NCI-H524 (cell line): ENCODE data around the gene OCA2.
A peak's percentile ranks its signal among the peaks of the same experiment; 100 is the strongest.

Experiments
- DNase-seq, 2 experiments: peaks; one replicate each; lab custom pipeline; 2025; lab: John Stamatoyannopoulos, UW

Gene OCA2

GRCh38 chr15:28079313-28079969, 19.7 kb downstream of the OCA2 start:
- no peak for DNase-seq

GRCh38 chr15:28078191-28078719, 20.9 kb downstream of the OCA2 start:
- DNase-seq, result no peak

GRCh38 chr15:28075573-28075972, 23.5 kb downstream of the OCA2 start:
- DNase-seq, result no peak

- DNase-seq, result no peak
These were observed 30.2 kb downstream of the OCA2 start for GRCh38 chr15:28068930-28069329.

GRCh38 chr15:28066231-28066630, 32.9 kb downstream of the OCA2 start:
- DNase-seq, result no peak

- DNase-seq, result no peak
These were observed 39.1 kb downstream of the OCA2 start for GRCh38 chr15:28060005-28060404.

- no peak for DNase-seq
These were observed 41.0 kb downstream of the OCA2 start for GRCh38 chr15:28058082-28058481.

GRCh38 chr15:28051955-28052633, 47.0 kb downstream of the OCA2 start:
- peak; percentile 85 to 94 for DNase-seq

GRCh38 chr15:28049581-28049980, 49.5 kb downstream of the OCA2 start:
- no peak for DNase-seq

- DNase-seq, result no peak
These were observed 51.8 kb downstream of the OCA2 start for GRCh38 chr15:28047277-28047676.

GRCh38 chr15:28044121-28044672, 54.9 kb downstream of the OCA2 start:
- DNase-seq, result peak; percentile 63 to 74

- peak; percentile 65 to 82 for DNase-seq
These were observed 55.4 kb downstream of the OCA2 start for GRCh38 chr15:28043691-28044091.

- no peak for DNase-seq
These were observed 61.0 kb downstream of the OCA2 start for GRCh38 chr15:28037969-28038590.

- no peak for DNase-seq
These were observed 65.7 kb downstream of the OCA2 start for GRCh38 chr15:28033443-28033842.

GRCh38 chr15:28030801-28031200, 68.3 kb downstream of the OCA2 start:
- DNase-seq, result no peak

GRCh38 chr15:28027714-28028076, 71.4 kb downstream of the OCA2 start:
- no peak for DNase-seq

- DNase-seq, result no peak
These were observed 72.1 kb downstream of the OCA2 start for GRCh38 chr15:28026764-28027713.

- no peak for DNase-seq
These were observed 72.9 kb downstream of the OCA2 start for GRCh38 chr15:28026221-28026620.

GRCh38 chr15:28025413-28025812, 73.7 kb downstream of the OCA2 start:
- no peak for DNase-seq

GRCh38 chr15:28024889-28025250, 74.2 kb downstream of the OCA2 start:
- DNase-seq, result no peak
